SK-N-SH treated with all-trans-retinoic acid at 6 μM for 48 hours (cell line): ENCODE data around the gene LBHD1.
A peak's percentile ranks its signal among the peaks of the same experiment; 100 is the strongest.

Experiments used
- ATAC-seq: fragments of 200-7000 bp; cut with Tn5 transposase; 3 replicates; pipeline ENCODE4 v1.9.1; 2020; ENCODE audit warnings: mild to moderate bottlenecking, moderate library complexity
- BACH2 ChIP-seq: fragments of 250-450 bp; sonication (Bioruptor Pico); IDR thresholded peaks from 2 replicates; pipeline ENCODE4 v1.9.0; 2021; ENCODE audit warnings: mild to moderate bottlenecking, borderline replicate concordance
- CSDC2 ChIP-seq: fragments of 250-450 bp; sonication (Bioruptor Pico); IDR thresholded peaks from 2 replicates; pipeline ENCODE4 v1.5.0; 2020; ENCODE audit warnings: mild to moderate bottlenecking, moderate library complexity
- ESRRG ChIP-seq: fragments of 250-450 bp; sonication (Bioruptor Pico); IDR thresholded peaks from 2 replicates; pipeline ENCODE4 v1.6.1; 2021; ENCODE audit warnings: mild to moderate bottlenecking
- GLIS3 ChIP-seq: fragments of 250-450 bp; sonication (Bioruptor Pico); IDR thresholded peaks from 2 replicates; pipeline ENCODE4 v1.5.0; 2020; ENCODE audit warnings: mild to moderate bottlenecking, moderate library complexity
- ISL1 ChIP-seq: fragments of 250-450 bp; sonication (Bioruptor Pico); IDR thresholded peaks from 2 replicates; pipeline ENCODE4 v2.1.2; 2022; ENCODE audit warnings: mild to moderate bottlenecking, moderate library complexity
- OSR1 ChIP-seq: fragments of 250-450 bp; sonication (Bioruptor Pico); IDR thresholded peaks from 2 replicates; pipeline ENCODE4 v1.8.0; 2022; ENCODE audit warnings: moderate library complexity, mild to moderate bottlenecking, inconsistent platforms
- POU6F1 ChIP-seq: fragments of 250-450 bp; sonication (Bioruptor Pico); IDR thresholded peaks from 2 replicates; pipeline ENCODE4 v1.8.0; 2021; ENCODE audit warnings: low read depth, mild to moderate bottlenecking, moderate library complexity, borderline replicate concordance
- PPARA ChIP-seq: fragments of 250-450 bp; sonication (Bioruptor Pico); IDR thresholded peaks from 2 replicates; pipeline ENCODE4 v1.5.0; 2020; ENCODE audit warnings: mild to moderate bottlenecking, borderline replicate concordance
- RARB ChIP-seq: fragments of 250-450 bp; sonication (Bioruptor Pico); IDR thresholded peaks from 2 replicates; pipeline ENCODE4 v1.8.0; 2021; ENCODE audit warnings: mild to moderate bottlenecking, moderate library complexity
- SNAI2 ChIP-seq: fragments of 250-450 bp; sonication (Bioruptor Pico); IDR thresholded peaks from 2 replicates; pipeline ENCODE4 v1.5.0; 2020; ENCODE audit warnings: mild to moderate bottlenecking, moderate library complexity
- TCF4 ChIP-seq: fragments of 250-450 bp; sonication (Bioruptor Pico); IDR thresholded peaks from 2 replicates; pipeline ENCODE4 v1.8.0; 2021; ENCODE audit warnings: mild to moderate bottlenecking, moderate library complexity, borderline replicate concordance
- TOX ChIP-seq: fragments of 250-450 bp; sonication (Bioruptor Pico); IDR thresholded peaks from 2 replicates; pipeline ENCODE4 v1.8.0; 2021; ENCODE audit warnings: mild to moderate bottlenecking, moderate library complexity, borderline replicate concordance
- TSHZ2 ChIP-seq: fragments of 250-450 bp; sonication (Bioruptor Pico); IDR thresholded peaks from 2 replicates; pipeline ENCODE4 v1.5.0; 2020; ENCODE audit warnings: mild to moderate bottlenecking, moderate library complexity
- ZC3H10 ChIP-seq: fragments of 250-450 bp; sonication (Bioruptor Pico); IDR thresholded peaks from 2 replicates; pipeline ENCODE4 v1.5.1; 2021; ENCODE audit warnings: mild to moderate bottlenecking, moderate library complexity
- ZFP3 ChIP-seq: fragments of 250-450 bp; sonication (Bioruptor Pico); IDR thresholded peaks from 2 replicates; pipeline ENCODE4 v1.5.0; 2020; ENCODE audit warnings: mild to moderate bottlenecking, moderate library complexity
- ZFP30 ChIP-seq: fragments of 450-650 bp; formaldehyde crosslinking; IDR thresholded peaks from 2 replicates; pipeline ENCODE4 v1.5.0; 2022; ENCODE audit warnings: mild to moderate bottlenecking, moderate library complexity
- ZNF565 ChIP-seq: fragments of 450-650 bp; formaldehyde crosslinking; conservative IDR thresholded peaks from 2 replicates; pipeline ENCODE4 v1.5.0; 2020; ENCODE audit warnings: low read depth, mild to moderate bottlenecking, moderate library complexity
- ZNF70 ChIP-seq: fragments of 450-650 bp; formaldehyde crosslinking; IDR thresholded peaks from 2 replicates; pipeline ENCODE4 v1.5.0; 2020; ENCODE audit warnings: mild to moderate bottlenecking, moderate library complexity
- TF ChIP-seq, protein P1 (sequence below): fragments of 250-450 bp; sonication (Bioruptor Pico); IDR thresholded peaks from 2 replicates; pipeline ENCODE4 v1.5.1; 2021; ENCODE audit warnings: mild to moderate bottlenecking, moderate library complexity

The LBHD1 gene

DNA sequence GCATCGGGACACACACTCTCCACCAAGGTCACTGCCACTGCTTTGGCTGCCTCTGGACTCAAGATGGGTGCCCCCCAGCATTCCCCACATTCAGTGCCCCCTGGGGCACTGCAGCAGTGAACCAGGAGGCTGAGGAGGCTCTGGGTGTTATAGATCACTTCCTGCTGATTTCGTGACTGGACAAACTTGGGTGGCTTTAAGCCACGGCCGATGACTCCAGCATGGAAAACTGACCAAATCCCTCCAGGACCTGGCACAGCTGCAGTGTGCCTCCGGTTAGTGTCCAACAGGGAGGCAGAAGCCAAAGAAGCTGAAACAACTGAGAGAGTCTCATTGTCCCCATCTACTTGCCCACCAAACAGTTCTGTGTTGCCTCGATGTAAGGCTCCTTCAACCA is 24.5 kb downstream of the LBHD1 start (continued):
- TF ChIP-seq OSR1 (CRISPR knock-in tag) (no peak), ISL1 (CRISPR knock-in tag) (no peak), TOX (CRISPR knock-in tag) (no peak), CSDC2 (CRISPR knock-in tag) (no peak), ZC3H10 (CRISPR knock-in tag) (no peak), ZFP30 (no peak)
- TF ChIP-seq, protein P1, sequence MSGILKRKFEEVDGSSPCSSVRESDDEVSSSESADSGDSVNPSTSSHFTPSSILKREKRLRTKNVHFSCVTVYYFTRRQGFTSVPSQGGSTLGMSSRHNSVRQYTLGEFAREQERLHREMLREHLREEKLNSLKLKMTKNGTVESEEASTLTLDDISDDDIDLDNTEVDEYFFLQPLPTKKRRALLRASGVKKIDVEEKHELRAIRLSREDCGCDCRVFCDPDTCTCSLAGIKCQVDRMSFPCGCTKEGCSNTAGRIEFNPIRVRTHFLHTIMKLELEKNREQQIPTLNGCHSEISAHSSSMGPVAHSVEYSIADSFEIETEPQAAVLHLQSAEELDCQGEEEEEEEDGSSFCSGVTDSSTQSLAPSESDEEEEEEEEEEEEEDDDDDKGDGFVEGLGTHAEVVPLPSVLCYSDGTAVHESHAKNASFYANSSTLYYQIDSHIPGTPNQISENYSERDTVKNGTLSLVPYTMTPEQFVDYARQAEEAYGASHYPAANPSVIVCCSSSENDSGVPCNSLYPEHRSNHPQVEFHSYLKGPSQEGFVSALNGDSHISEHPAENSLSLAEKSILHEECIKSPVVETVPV (CRISPR knock-in tag), result no peak

- TF ChIP-seq RARB (CRISPR knock-in tag) (no peak), ZC3H10 (CRISPR knock-in tag) (no peak), ESRRG (CRISPR knock-in tag) (no peak), ZFP3 (CRISPR knock-in tag) (no peak), TOX (CRISPR knock-in tag) (no peak), OSR1 (CRISPR knock-in tag) (no peak)
- peak; percentile 9 for ATAC-seq
Observed at GRCh38 chr11:62646825-62647608, 25.1 kb downstream of the LBHD1 start.

- 0 out of 2 replicates have a peak, but pooled peaks have one; percentile 39 for TF ChIP-seq GLIS3 (CRISPR knock-in tag)
- TF ChIP-seq BACH2 (CRISPR knock-in tag), result no peak
- peak; percentile 99 for ATAC-seq
Observed at GRCh38 chr11:62645946-62646824, 25.9 kb downstream of the LBHD1 start, which contains the start of gene GANAB. Gene GANAB (minus strand): TSS chr11:62646613. CDS start chr11:62646599, 14 bp downstream.

DNA sequence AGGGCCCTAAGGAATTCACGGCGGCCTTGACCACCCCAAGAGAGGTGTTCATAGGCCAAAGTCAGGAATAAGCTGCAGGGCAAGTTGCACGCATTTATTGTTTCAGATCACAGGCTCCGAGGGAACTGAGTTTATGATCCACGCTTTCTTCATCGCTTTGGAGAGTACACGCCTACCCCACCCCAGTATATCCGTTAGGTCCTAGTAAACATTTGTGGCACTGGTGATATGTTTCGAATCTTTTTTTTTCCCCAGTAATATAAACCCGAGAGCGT is 26.5 kb downstream of the LBHD1 start:
- ATAC-seq, result peak; percentile 4
- no peak for TF ChIP-seq RARB (CRISPR knock-in tag)
- no peak for TF ChIP-seq ZFP30
- TF ChIP-seq TCF4, result no peak

DNA sequence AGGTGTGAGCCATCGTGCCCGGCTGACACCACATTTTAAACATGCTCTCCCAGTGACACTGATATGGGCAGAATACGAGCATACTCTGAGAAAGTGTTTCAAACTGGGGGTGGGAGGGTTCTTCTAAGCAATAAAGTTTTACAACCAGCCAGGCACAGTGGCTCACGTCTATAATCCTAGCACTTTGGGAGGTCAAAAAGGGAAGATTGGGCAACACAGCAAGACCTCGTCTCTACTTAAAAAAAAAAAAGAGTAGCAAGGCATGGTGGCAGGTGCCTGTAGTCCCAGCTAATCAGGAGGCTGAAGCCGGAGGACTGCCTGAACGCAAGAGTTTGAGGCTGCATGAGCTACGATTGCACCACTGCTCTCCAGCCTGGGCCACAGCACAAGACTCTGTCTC is 27.8 kb downstream of the LBHD1 start:
- TF ChIP-seq CSDC2 (CRISPR knock-in tag) (no peak), SNAI2 (CRISPR knock-in tag) (no peak), ZC3H10 (CRISPR knock-in tag) (no peak), POU6F1 (no peak), TOX (CRISPR knock-in tag) (no peak), ZNF565 (CRISPR knock-in tag) (no peak), ZFP3 (CRISPR knock-in tag) (no peak), ESRRG (CRISPR knock-in tag) (no peak), TSHZ2 (CRISPR knock-in tag) (no peak), TCF4 (no peak), BACH2 (CRISPR knock-in tag) (no peak), ZFP30 (no peak), PPARA (CRISPR knock-in tag) (no peak), OSR1 (CRISPR knock-in tag) (no peak), ZNF70 (CRISPR knock-in tag) (no peak)
- TF ChIP-seq, protein P1 (CRISPR knock-in tag), result no peak
- ATAC-seq, result no peak
